Measurements from ENCODE around the gene ARL1.
"Not testable (repeated sequence)": the region's sequence is repeated elsewhere in the genome, so short reads cannot be mapped to it uniquely, and the experiment has no call there.

ARL1 gene

DNA sequence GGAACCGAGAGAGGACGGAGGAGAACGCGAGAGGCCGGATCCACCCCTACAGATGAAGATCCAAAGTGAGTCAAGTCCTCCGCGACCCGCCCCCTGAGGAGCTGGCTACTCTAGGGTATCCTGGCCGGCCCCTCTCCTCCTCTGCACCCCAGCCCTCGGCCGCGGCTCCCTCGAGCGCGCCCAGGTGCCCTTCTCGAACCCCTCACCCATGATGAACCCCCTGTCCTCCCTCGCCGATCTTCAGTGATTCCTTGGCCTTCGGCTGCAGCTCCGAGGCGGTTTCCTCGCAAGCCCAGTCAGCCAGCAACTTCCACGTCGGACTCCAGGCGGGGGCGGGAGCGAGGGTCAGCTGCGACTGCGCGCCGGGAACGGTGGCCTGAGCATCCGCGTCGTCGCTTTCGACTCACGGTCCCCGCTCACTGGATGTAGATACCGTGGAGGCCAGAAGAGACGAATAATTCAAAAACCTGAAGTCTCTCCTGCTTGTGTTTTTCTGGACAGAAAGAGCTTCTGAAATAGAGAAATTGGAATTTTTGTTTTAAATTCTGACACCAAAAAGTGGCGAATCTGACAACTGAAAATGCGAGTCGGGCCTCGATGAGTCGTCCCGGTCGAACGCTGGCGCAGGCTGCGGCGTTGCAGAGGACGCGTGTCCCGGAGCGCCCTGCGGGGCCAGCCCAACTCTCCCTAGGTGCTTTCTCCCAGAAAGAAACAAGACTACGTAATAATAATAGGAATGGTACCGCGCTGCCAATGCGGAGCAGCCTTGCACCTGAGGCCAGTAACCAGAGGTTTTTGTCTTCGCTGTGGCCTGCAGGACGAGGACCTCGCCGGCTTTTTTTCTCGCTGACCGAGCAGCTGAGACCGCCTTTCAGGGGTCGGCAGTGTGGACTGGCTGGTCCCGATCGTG is at the start of gene ARL1:
Gene ARL1 (minus strand): TSS at position 337 of the 910 bp plus-strand sequence. CDS start 127 bp downstream, at position 210.
- DNase-seq: peak; percentile 86

GRCh38 chr12:101455685-101456084 is 48.1 kb upstream of the ARL1 start:
- no peak for DNase-seq

- DNase-seq: peak; percentile 37
Observed at GRCh38 chr12:101441461-101442224, 34.1 kb upstream of the ARL1 start.

GRCh38 chr12:101439236-101439635 is 31.7 kb upstream of the ARL1 start:
- DNase-seq: no peak

GRCh38 chr12:101436136-101436535 is 28.6 kb upstream of the ARL1 start:
- no peak for DNase-seq

DNA sequence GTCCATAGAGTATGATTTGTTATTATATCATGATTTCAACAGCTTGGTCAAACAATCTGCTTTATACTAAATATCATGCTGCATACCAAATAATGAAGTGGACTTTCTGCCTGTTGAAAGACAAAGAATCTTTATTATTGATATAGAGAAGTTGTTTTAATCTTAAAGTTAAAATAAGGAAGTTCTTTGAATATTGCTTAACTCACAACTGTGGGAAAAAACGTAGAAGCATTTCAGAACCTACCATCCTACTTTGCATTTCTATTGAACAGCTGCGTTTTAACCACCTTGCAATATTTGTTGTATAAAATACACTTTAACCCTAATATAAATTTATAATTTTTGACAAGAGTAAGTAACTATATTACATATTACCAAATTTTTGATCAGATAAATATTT is 22.9 kb upstream of the ARL1 start:
- DNase-seq: no peak

DNA sequence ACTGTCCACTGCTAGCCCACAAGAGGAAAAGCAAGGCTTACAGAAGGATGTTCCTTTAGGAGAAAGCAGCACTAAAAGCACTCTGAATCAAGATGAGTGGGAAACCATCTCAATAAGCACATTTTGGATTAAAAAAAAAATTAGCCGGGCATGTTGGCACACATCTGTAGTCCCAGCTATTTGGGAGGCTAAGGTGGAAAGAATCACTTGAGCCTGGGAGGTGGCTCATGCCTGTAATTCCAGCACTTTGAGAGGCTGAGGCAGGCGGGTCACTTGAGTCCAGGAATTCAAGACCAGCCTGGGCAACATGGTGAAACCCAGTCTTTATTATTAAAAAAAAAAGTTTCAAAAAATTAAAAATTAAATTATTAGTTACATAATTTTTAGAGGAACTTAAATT is 17.0 kb upstream of the ARL1 start:
- DNase-seq: no peak

DNA sequence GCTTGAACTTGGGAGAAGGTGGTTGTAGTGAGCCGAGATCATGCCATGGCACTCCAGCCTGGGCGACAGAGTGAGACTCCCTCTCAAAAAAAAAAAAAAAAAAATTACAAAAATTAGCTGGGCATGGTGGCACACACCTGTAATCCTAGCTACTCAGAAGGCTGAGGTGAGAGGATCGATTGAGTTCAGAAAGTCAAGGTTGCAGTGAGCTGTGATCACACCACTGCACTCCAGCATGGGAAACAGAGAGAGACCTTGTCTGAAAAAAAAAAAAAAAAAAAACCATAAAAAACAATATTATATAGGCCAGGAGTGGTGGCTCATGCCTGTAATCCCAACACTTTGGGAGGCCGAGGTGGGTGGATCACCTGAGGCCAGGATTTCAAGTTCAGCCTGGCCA is 14.5 kb upstream of the ARL1 start:
- not testable (repeated sequence) for DNase-seq

GRCh38 chr12:101415228-101415627 is 7.7 kb upstream of the ARL1 start:
- no peak for DNase-seq

GRCh38 chr12:101414533-101415119 is 7.1 kb upstream of the ARL1 start:
- DNase-seq: peak; percentile 54

- DNase-seq: not testable (repeated sequence)
Observed at GRCh38 chr12:101410169-101410568, 2.6 kb upstream of the ARL1 start.

DNA sequence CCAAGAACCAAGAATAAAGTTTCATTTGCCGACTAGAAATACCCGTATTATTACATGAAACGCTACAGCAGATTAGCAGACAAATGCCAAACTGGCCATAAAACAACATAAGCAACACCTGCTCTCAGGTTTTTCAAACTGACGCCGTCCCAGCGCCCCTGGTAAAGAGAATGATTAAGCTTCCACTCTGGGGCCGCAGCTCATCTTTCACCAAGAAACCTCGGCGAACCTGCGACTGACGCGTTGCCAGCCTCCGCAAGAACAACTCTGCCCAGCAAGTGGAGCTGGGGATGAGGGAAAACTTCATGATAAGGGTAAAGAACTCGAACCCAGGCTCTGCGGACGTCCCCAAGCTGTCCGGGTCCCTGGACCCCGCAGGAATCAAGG is 530 bp downstream of the ARL1 start:
- peak; percentile 43 for DNase-seq

- DNase-seq: not testable (repeated sequence)
Observed at GRCh38 chr12:101391181-101391580, 16.4 kb downstream of the ARL1 start.

- DNase-seq: no peak
Observed at GRCh38 chr12:101379149-101379548, 28.4 kb downstream of the ARL1 start.

DNA sequence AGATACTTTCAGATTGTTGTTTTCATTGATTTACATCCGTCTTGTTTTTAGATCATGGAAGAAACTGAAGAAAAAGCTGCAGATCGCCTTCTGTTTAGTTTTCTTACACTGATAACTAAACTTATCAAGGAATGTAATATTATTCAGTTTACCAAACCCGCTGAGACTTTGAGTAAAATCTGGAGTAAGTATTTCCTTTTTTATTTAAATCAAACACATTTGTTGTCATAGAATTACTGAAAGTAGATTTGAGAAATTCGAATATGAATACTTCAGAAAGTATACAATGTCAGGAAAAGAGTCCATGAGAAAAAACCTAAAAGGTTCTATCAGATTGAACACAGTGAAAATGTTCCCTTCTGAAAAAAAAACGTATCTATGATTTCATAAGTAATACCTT is 32.0 kb downstream of the ARL1 start:
- DNase-seq: no peak

DNA sequence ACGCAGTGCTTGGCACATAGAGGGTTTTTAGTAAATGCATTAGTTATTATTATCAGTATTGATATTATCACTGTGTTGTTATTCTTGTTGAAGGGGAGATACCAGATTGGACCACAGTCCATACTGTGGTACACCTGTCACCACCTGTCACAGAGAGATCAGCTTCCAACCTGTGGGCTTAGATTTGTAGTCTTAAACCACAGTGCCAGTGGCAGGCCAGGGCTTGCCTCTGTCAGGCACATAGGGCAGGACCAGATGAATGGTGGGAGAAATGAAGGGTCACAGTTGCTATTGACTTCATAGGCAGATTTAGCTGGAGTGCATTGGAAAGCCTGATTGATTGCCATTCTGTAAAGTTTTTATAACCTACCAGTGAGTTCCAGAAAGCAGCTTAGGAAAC is 35.1 kb downstream of the ARL1 start:
- DNase-seq: peak; percentile 77

DNA sequence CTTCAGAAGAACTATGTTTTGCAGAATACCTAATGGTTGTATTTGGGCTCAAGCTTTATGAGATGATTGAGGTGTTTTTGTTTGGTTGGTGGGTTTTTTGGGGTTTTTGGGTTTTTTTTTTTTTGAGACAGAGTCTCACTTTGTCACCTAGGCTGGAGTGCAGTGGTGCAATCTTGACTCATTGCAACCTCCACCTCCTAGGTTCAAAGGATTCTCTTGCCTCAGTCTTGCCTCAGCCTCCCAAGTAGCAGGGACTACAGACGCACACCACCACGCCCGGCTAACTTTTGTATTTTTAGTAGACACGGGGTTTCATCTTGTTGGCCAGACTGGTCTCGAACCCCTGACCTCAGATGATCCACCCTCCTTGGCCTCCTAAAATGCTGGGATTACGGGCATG is 39.6 kb downstream of the ARL1 start:
- DNase-seq: no peak

DNA sequence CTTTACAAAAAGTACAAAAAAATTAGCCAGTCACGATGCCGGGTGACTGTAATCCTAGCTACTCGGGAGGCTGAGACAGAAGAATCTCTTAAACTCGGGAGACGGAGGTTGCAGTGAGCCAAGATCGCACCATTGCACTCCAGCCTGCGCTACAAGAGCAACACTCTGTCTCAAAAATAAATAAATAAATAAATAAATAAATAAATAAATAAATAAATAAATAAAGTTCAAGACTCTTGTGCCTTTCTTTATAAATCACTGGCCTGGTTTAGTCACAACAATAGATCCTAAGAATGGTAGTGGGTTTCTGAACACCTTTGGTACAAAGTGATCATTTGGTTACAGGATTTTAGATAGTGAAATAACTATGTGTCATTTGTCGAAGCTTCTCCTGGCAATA is 46.1 kb downstream of the ARL1 start:
- DNase-seq: no peak

- DNase-seq: no peak
Observed at GRCh38 chr12:101356794-101357193, 50.8 kb downstream of the ARL1 start.

- DNase-seq: no peak
Observed at GRCh38 chr12:101351682-101352081, 55.9 kb downstream of the ARL1 start.

- DNase-seq: no peak
Observed at GRCh38 chr12:101343893-101344292, 63.7 kb downstream of the ARL1 start.

All from NCI-H2171 treated with DMSO at 0.1 percent for 48 hours (cell line).